OCI-LY1 (cell line): ENCODE results near the gene N4BP3.

Experiments
- H2AFZ ChIP-seq: fragments of 200-600 bp; sonication (generic), shearing (Covaris generic); 2 replicates; pipeline ENCODE4 v1.6.0; 2014; ENCODE audit warnings: antibody characterized with exemption, mild to moderate bottlenecking, low read length
- H3F3A ChIP-seq: fragments of 200-600 bp; sonication (generic), shearing (Covaris generic); 2 replicates; pipeline ENCODE4 v1.6.0; 2014; ENCODE audit warnings: mild to moderate bottlenecking, antibody characterized with exemption, low read length, moderate library complexity; ENCODE audit not compliant: insufficient read depth
- H3K27ac ChIP-seq: fragments of 200-600 bp; sonication (generic); 2 replicates; pipeline ENCODE4 v1.5.1; 2014; ENCODE audit warnings: low read length, mixed run types, mild to moderate bottlenecking, low read depth; ENCODE audit not compliant: poor library complexity, severe bottlenecking
- H3K27me3 ChIP-seq: fragments of 200-600 bp; sonication (generic); 2 replicates; pipeline ENCODE4 v1.6.0; 2014; ENCODE audit warnings: antibody characterized with exemption, mild to moderate bottlenecking, low read length, moderate library complexity; ENCODE audit not compliant: insufficient read depth
- H3K36me3 ChIP-seq: fragments of 200-600 bp; sonication (generic); 2 replicates; pipeline ENCODE4 v1.6.1; 2014; ENCODE audit warnings: mild to moderate bottlenecking, antibody characterized with exemption, low read length, moderate library complexity, mixed read lengths; ENCODE audit not compliant: insufficient read depth
- H3K4me1 ChIP-seq: fragments of 200-600 bp; sonication (generic); 2 replicates; pipeline ENCODE4 v1.5.1; 2014; ENCODE audit warnings: mild to moderate bottlenecking, low read length, moderate library complexity; ENCODE audit not compliant: insufficient read depth, severe bottlenecking
- H3K4me2 ChIP-seq: fragments of 200-600 bp; sonication (generic), shearing (Covaris generic); 2 replicates; pipeline ENCODE4 v1.6.1; 2014; ENCODE audit warnings: low read length
- H3K4me3 ChIP-seq: fragments of 200-600 bp; sonication (generic); 2 replicates; pipeline ENCODE4 v1.5.1; 2014; ENCODE audit warnings: low read length, low read depth, mild to moderate bottlenecking, mixed read lengths; ENCODE audit not compliant: poor library complexity, severe bottlenecking
- H3K79me2 ChIP-seq: fragments of 200-600 bp; shearing (Covaris generic); 2 replicates; pipeline ENCODE4 v1.6.1; 2016; ENCODE audit warnings: mixed run types, low read length, mixed read lengths; ENCODE audit not compliant: insufficient read depth
- H3K9ac ChIP-seq: fragments of 200-600 bp; sonication (generic), shearing (Covaris generic); 2 replicates; pipeline ENCODE4 v1.6.1; 2014; ENCODE audit warnings: mild to moderate bottlenecking, low read length, mixed read lengths
- H3K9me2 ChIP-seq: fragments of 200-600 bp; sonication (generic), shearing (Covaris generic); 2 replicates; pipeline ENCODE4 v1.6.1; 2014; ENCODE audit warnings: low read depth, mild to moderate bottlenecking, low read length, mixed read lengths
- H3K9me3 ChIP-seq: fragments of 200-600 bp; shearing (Covaris generic); 2 replicates; pipeline ENCODE4 v1.6.1; 2014; ENCODE audit warnings: low read length, mixed read lengths
- H4K20me1 ChIP-seq: fragments of 200-600 bp; sonication (generic), shearing (Covaris generic); 2 replicates; pipeline ENCODE4 v1.6.0; 2016; ENCODE audit warnings: mild to moderate bottlenecking, low read length; ENCODE audit not compliant: insufficient read depth
- CTCF ChIP-seq: fragments of 200-600 bp; sonication (generic), shearing (Covaris generic); IDR thresholded peaks from 2 replicates; pipeline ENCODE4 v1.5.1; 2017; ENCODE audit warnings: mild to moderate bottlenecking, antibody characterized with exemption, low read length, moderate library complexity, mixed read lengths
- EZH2 ChIP-seq: fragments of 200-600 bp; sonication (generic), shearing (Covaris generic); IDR thresholded peaks from 2 replicates; pipeline ENCODE4 v1.8.0; 2017; ENCODE audit warnings: borderline replicate concordance, mixed run types, mild to moderate bottlenecking, antibody characterized with exemption, low read length, moderate library complexity, mixed read lengths

N4BP3 gene

GRCh38 chr5:178131446-178131996 lies 18.2 kb downstream of the N4BP3 start:
- Histone ChIP-seq H3K36me3 (peaks cover 31% of the 10 kb centered on the region; the same call in 1 of the 2 replicates), H3K27ac (peak overlapping the region; percentile 83), H3K27me3 (no peaks in the 10 kb centered on the region), H2AFZ (no peak overlapping the region), H3F3A (no peaks in the 10 kb centered on the region), H3K79me2 (peaks cover 20% of the 10 kb centered on the region), H3K9me2 (no peaks in the 10 kb centered on the region), H3K9me3 (no peaks in the 10 kb centered on the region), H4K20me1 (no peaks in the 10 kb centered on the region), H3K4me2 (peak overlapping the region; percentile 78), H3K9ac (peak overlapping the region; percentile 97), H3K4me3 (peak overlapping the region; percentile 90), H3K4me1 (peaks cover 17% of the 10 kb centered on the region)
- no peak for TF ChIP-seq EZH2
- no peak for TF ChIP-seq CTCF

GRCh38 chr5:178136990-178137389 lies 23.7 kb downstream of the N4BP3 start:
- H4K20me1 ChIP-seq, result no peaks in the 10 kb centered on the region
- no peaks in the 10 kb centered on the region for H3K27me3 ChIP-seq
- no peaks in the 10 kb centered on the region for H3K9me2 ChIP-seq
- no peak overlapping the region for H3K4me3 ChIP-seq
- no peaks in the 10 kb centered on the region for H3K9me3 ChIP-seq
- H3K79me2 ChIP-seq, result peaks cover 11% of the 10 kb centered on the region
- TF ChIP-seq EZH2, result no peak
- TF ChIP-seq CTCF, result no peak
- H3K36me3 ChIP-seq, result peaks cover 76% of the 10 kb centered on the region
- peaks cover 5% of the 10 kb centered on the region for H3K4me1 ChIP-seq
- no peak overlapping the region for H3K9ac ChIP-seq
- no peaks in the 10 kb centered on the region for H3F3A ChIP-seq
- no peak overlapping the region for H3K4me2 ChIP-seq
- H3K27ac ChIP-seq, result no peak overlapping the region
- H2AFZ ChIP-seq, result no peak overlapping the region

- H3K4me2 ChIP-seq, result no peak overlapping the region
- no peak overlapping the region for H2AFZ ChIP-seq
- H4K20me1 ChIP-seq, result no peaks in the 10 kb centered on the region
- H3K36me3 ChIP-seq, result peaks cover 86% of the 10 kb centered on the region
- no peaks in the 10 kb centered on the region for H3K9me3 ChIP-seq
- H3K9me2 ChIP-seq, result no peaks in the 10 kb centered on the region
- H3K79me2 ChIP-seq, result peaks cover 11% of the 10 kb centered on the region
- H3K9ac ChIP-seq, result no peak overlapping the region
- H3K27me3 ChIP-seq, result no peaks in the 10 kb centered on the region
- H3F3A ChIP-seq, result no peaks in the 10 kb centered on the region
- no peak overlapping the region for H3K27ac ChIP-seq
- no peaks in the 10 kb centered on the region for H3K4me1 ChIP-seq
- H3K4me3 ChIP-seq, result no peak overlapping the region
- TF ChIP-seq EZH2 (no peak), CTCF (no peak)
Observed at GRCh38 chr5:178137991-178138390, 24.7 kb downstream of the N4BP3 start.
